ENCODE results near the gene EP400. TPM values are rescaled to one million over a fixed set of nuclear protein-coding genes. Genes with fewer than 3 reads are reported as not detected.

The EP400 gene
- total and polyA plus RNA-seq, 2 of the 4 experiments (the other 2 are of a cell fraction) = 4.3 to 11.4 TPM

DNA sequence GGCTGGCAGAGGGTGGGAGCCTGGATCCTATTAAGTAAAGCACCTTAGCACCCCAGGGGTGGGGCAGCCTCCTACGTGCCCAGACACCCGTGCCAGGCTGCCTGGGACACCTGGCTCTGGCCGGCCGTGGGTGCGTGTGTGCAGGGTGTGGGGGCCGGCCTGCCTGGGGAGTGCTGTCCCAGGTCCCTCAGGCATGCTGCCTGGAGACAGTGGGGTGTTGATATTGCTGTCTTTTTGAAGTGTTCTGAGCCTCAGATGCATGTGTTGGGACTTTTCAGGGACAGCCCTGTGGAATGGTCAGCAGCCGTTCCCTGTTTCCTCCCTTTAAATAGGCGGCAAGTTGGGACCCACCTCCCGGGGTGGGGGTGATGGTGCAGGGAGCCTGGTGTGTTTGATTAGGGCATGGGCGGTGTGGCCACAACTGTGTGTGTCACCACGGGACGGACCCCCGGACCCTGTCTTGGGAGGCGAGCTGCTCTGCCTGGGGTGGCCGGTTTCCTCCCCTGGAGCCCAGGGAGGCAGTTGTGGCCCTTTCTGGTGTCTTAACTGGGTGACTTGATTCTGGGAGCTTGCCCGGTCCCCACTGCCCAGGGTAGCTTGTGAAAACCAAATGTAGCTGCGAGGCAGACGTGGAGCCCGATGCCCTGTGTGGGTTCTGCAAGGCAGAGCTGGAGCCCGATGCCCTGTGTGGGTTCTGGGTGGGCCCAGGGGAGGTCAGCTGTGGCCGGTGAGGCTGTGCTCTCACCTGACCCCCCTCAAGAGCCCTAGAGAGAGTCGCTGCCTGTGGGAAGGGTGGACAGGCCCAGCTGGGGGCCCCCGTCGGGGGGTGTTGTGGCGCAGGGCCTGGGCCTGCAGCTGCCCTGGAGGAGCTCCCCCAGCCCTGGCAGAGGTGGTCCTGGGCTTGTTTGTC, 47.2 kb upstream of the EP400 start:
- Histone ChIP-seq H3K23ac (ENCODE audit: low read depth, low read length) (no peak overlapping the region), H3K9me1 (ENCODE audit: insufficient read depth, low read length) (peaks cover 11% of the 10 kb centered on the region; the same call in 1 of the 2 replicates), H3K56ac (ENCODE audit: extremely low read depth, insufficient read depth, low read length) (no peak overlapping the region), H3K79me1 (ENCODE audit: low read depth in 1 of 2, low read length in 2 of 2) (peaks cover 16 to 73% of the 10 kb centered on the region in 2 experiments), H4K91ac (ENCODE audit: insufficient read depth, low read depth, low read length) (no peak overlapping the region), H2BK5ac (ENCODE audit: low read depth, low read length, poor library complexity, severe bottlenecking) (no peak overlapping the region), H3K9me3 (ENCODE audit: control insufficient read depth, insufficient read depth, low read length) (no peaks in the 10 kb centered on the region), H3K4ac (ENCODE audit: low read depth, low read length) (no peak overlapping the region), H2AK5ac (ENCODE audit: low read depth, low read length) (no peak overlapping the region), H3K4me2 (ENCODE audit: low read depth, low read length) (no peak overlapping the region), H3K9ac (ENCODE audit: low read depth, low read length) (no peak overlapping the region), H2BK20ac (ENCODE audit: low read depth, low read length) (no peak overlapping the region), H2AK9ac (replicated peaks; ENCODE audit: low read depth, low read length, poor library complexity) (no peak overlapping the region), H3K18ac (ENCODE audit: low read depth, low read length) (no peak overlapping the region), H2BK120ac (ENCODE audit: low read depth, low read length) (no peak overlapping the region), H2AFZ (replicated peaks; ENCODE audit: low read length, poor library complexity) (no peak overlapping the region), H3K14ac (replicated peaks; ENCODE audit: low read depth, low read length) (no peak overlapping the region), H3K4me3 (ENCODE audit: insufficient read depth, low read depth, low read length) (no peak overlapping the region), H3K27ac (ENCODE audit: insufficient read depth, low read length) (no peak overlapping the region), H2BK15ac (ENCODE audit: low read depth, low read length) (no peak overlapping the region), H3K27me3 (ENCODE audit: control insufficient read depth, insufficient read depth, low read length) (no peaks in the 10 kb centered on the region), H4K20me1 (ENCODE audit: insufficient read depth, low read length) (peaks cover 57% of the 10 kb centered on the region), H4K8ac (ENCODE audit: low read depth in 2 of 2, low read length in 2 of 2) (no peak overlapping the region), H3K4me1 (ENCODE audit: control insufficient read depth, insufficient read depth, low read length) (no peaks in the 10 kb centered on the region), H4K5ac (ENCODE audit: low read depth, low read length) (no peak overlapping the region), H3K36me3 (ENCODE audit: control insufficient read depth, insufficient read depth, low read length) (peaks cover 21% of the 10 kb centered on the region)
- intact Hi-C loops (cut with micrococcal nuclease) (no loop called here), in situ Hi-C loops (cut with MboI; ENCODE audit: low sequenced_read_pairs) (no loop called here), dilution Hi-C loops (cut with HindIII; ENCODE audit: low sequenced_read_pairs, unreplicated experiment) (no loop called here)
- 81% methylated on average over 6 of the region's 25 CpGs; no CpG with 5 or more reads in 1 of the 2 experiments for WGBS, 2 experiments (ENCODE audit: extremely low coverage in 2 of 2, insufficient read length in 1 of 2)
- TF ChIP-seq MAFK (IDR thresholded peaks at IDR 0.05; ENCODE audit: low read depth, low read length) (no peak), RCOR1 (IDR thresholded peaks at IDR 0.05; ENCODE audit: insufficient replicate concordance, low read length) (no peak), MXI1 (IDR thresholded peaks at IDR 0.05; ENCODE audit: borderline replicate concordance, low read depth, low read length) (no peak), SMC3 (IDR thresholded peaks at IDR 0.05; ENCODE audit: low read depth, low read length) (no peak), BHLHE40 (IDR thresholded peaks at IDR 0.05; ENCODE audit: low read depth, low read length) (no peak), POLR2A (IDR thresholded peaks at IDR 0.05; ENCODE audit: low read depth, low read length) (no peak), NFE2L2 (IDR thresholded peaks at IDR 0.05; ENCODE audit: low read depth, low read length) (no peak)
- TF ChIP-seq, protein P1, sequence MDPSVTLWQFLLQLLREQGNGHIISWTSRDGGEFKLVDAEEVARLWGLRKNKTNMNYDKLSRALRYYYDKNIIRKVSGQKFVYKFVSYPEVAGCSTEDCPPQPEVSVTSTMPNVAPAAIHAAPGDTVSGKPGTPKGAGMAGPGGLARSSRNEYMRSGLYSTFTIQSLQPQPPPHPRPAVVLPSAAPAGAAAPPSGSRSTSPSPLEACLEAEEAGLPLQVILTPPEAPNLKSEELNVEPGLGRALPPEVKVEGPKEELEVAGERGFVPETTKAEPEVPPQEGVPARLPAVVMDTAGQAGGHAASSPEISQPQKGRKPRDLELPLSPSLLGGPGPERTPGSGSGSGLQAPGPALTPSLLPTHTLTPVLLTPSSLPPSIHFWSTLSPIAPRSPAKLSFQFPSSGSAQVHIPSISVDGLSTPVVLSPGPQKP (IDR thresholded peaks at IDR 0.05; ENCODE audit: borderline replicate concordance, low read depth, low read length) = no peak
- TF ChIP-seq, protein P2, sequence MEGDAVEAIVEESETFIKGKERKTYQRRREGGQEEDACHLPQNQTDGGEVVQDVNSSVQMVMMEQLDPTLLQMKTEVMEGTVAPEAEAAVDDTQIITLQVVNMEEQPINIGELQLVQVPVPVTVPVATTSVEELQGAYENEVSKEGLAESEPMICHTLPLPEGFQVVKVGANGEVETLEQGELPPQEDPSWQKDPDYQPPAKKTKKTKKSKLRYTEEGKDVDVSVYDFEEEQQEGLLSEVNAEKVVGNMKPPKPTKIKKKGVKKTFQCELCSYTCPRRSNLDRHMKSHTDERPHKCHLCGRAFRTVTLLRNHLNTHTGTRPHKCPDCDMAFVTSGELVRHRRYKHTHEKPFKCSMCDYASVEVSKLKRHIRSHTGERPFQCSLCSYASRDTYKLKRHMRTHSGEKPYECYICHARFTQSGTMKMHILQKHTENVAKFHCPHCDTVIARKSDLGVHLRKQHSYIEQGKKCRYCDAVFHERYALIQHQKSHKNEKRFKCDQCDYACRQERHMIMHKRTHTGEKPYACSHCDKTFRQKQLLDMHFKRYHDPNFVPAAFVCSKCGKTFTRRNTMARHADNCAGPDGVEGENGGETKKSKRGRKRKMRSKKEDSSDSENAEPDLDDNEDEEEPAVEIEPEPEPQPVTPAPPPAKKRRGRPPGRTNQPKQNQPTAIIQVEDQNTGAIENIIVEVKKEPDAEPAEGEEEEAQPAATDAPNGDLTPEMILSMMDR (conservative IDR thresholded peaks at IDR 0.05; ENCODE audit: low read depth, low read length) = no peak
- TF ChIP-seq, protein P3, sequence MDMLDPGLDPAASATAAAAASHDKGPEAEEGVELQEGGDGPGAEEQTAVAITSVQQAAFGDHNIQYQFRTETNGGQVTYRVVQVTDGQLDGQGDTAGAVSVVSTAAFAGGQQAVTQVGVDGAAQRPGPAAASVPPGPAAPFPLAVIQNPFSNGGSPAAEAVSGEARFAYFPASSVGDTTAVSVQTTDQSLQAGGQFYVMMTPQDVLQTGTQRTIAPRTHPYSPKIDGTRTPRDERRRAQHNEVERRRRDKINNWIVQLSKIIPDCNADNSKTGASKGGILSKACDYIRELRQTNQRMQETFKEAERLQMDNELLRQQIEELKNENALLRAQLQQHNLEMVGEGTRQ (IDR thresholded peaks at IDR 0.05; ENCODE audit: low read depth, low read length) = no peak
- ATAC-seq (ENCODE audit: low read depth) (no peak), DNase-seq (no peak)
- CTCF ChIA-PET = no interaction called here
- BruUV-seq (replicated peaks) = no TSS peak
- POLR2A ChIA-PET (ENCODE audit: unreplicated experiment) = no interaction called here
